Mesenchymal stem cell (in vitro differentiated cells and primary cell): ENCODE results near the gene SYT8.

ENCODE experiments used
- DNase-seq: peaks from one replicate; pipeline ENCODE4 v3.0.0-alpha.2; 2013
- H2AFZ ChIP-seq: one replicate; pipeline ENCODE4 v1.6.1; 2013; ENCODE audit warnings: low read depth, mild to moderate bottlenecking, control low read depth, inconsistent platforms, low read length, moderate library complexity
- H2AK5ac ChIP-seq: 2 replicates; pipeline ENCODE4 v1.6.1; 2013; ENCODE audit warnings: low read length, moderate library complexity, mild to moderate bottlenecking, inconsistent platforms; ENCODE audit not compliant: severe bottlenecking
- H2BK120ac ChIP-seq: one replicate; pipeline ENCODE4 v1.6.1; 2013; ENCODE audit warnings: low read depth, mild to moderate bottlenecking, inconsistent platforms, low read length, moderate library complexity
- H2BK12ac ChIP-seq, 2 experiments: one replicate each; pipeline ENCODE4 v1.6.1; 2013; ENCODE audit warnings: inconsistent platforms in 2 of 2, low read length in 2 of 2, mild to moderate bottlenecking in 2 of 2, moderate library complexity in 2 of 2, control low read depth in 1 of 2
- H2BK15ac ChIP-seq: one replicate; pipeline ENCODE4 v1.6.1; 2013; ENCODE audit warnings: mild to moderate bottlenecking, low read depth, inconsistent platforms; ENCODE audit not compliant: poor library complexity, severe bottlenecking
- H2BK5ac ChIP-seq: 2 replicates; pipeline ENCODE4 v1.6.1; 2013; ENCODE audit warnings: low read depth, mild to moderate bottlenecking, low read length, control low read depth, inconsistent platforms; ENCODE audit not compliant: poor library complexity, severe bottlenecking
- H3K14ac ChIP-seq, 2 experiments: one replicate each; pipeline ENCODE4 v1.6.1; 2013; ENCODE audit warnings: inconsistent platforms in 2 of 2, low read length in 2 of 2, control low read depth in 1 of 2, mild to moderate bottlenecking in 1 of 2, moderate library complexity in 1 of 2
- H3K18ac ChIP-seq, 2 experiments: one replicate each; pipeline ENCODE4 v1.6.1; 2013; ENCODE audit warnings: inconsistent platforms in 2 of 2, low read length in 2 of 2, control low read depth in 1 of 2, low read depth in 1 of 2, mild to moderate bottlenecking in 1 of 2
- H3K23ac ChIP-seq, 2 experiments: one replicate each; pipeline ENCODE4 v1.6.1; 2013; ENCODE audit warnings: inconsistent platforms in 2 of 2, low read length in 2 of 2, mild to moderate bottlenecking in 2 of 2, moderate library complexity in 2 of 2, control low read depth in 1 of 2
- H3K27ac ChIP-seq: 2 replicates; pipeline ENCODE4 v1.5.1; 2013; ENCODE audit warnings: mild to moderate bottlenecking, moderate library complexity, low read length, control low read depth, inconsistent platforms; ENCODE audit not compliant: poor library complexity, severe bottlenecking
- H3K27me3 ChIP-seq, 2 experiments: 2 replicates each; pipeline versions ENCODE4 v1.6.1 to v1.7.0; 2013; ENCODE audit warnings: low read length in 2 of 2, mild to moderate bottlenecking in 2 of 2, moderate library complexity in 2 of 2, control low read depth in 1 of 2, inconsistent platforms in 1 of 2; ENCODE audit not compliant: control insufficient read depth in 1 of 2, insufficient read depth in 1 of 2
- H3K36me3 ChIP-seq, 2 experiments: 2 replicates each; pipeline versions ENCODE4 v1.6.1 to v1.7.0; 2013; ENCODE audit warnings: low read length in 2 of 2, control low read depth in 1 of 2, inconsistent platforms in 1 of 2, low read depth in 1 of 2, mild to moderate bottlenecking in 1 of 2; ENCODE audit not compliant: insufficient read depth in 2 of 2, control insufficient read depth in 1 of 2
- H3K4ac ChIP-seq, 2 experiments: one replicate each; pipeline ENCODE4 v1.6.1; 2013; ENCODE audit warnings: inconsistent platforms in 2 of 2, low read length in 2 of 2, mild to moderate bottlenecking in 2 of 2, moderate library complexity in 2 of 2, control low read depth in 1 of 2, low read depth in 1 of 2
- H3K4me1 ChIP-seq: 2 replicates; pipeline ENCODE4 v1.6.1; 2013; ENCODE audit warnings: low read depth, low read length, control low read depth; ENCODE audit not compliant: control insufficient read depth, insufficient read depth
- H3K4me2 ChIP-seq: 2 replicates; pipeline ENCODE4 v1.6.1; 2013; ENCODE audit warnings: low read length, mild to moderate bottlenecking, inconsistent platforms; ENCODE audit not compliant: poor library complexity, severe bottlenecking
- H3K4me3 ChIP-seq, 2 experiments: 2 replicates each; pipeline versions ENCODE4 v1.5.1 to v1.7.0; 2013; ENCODE audit warnings: low read length in 2 of 2, mild to moderate bottlenecking in 2 of 2, control low read depth in 1 of 2, low read depth in 1 of 2; ENCODE audit not compliant: insufficient read depth in 1 of 2
- H3K79me1 ChIP-seq: replicated peaks from 2 replicates; pipeline ENCODE4 v1.6.1; 2013; ENCODE audit warnings: mild to moderate bottlenecking, control low read depth, low read length, inconsistent platforms; ENCODE audit not compliant: poor library complexity, severe bottlenecking
- H3K9ac ChIP-seq: 2 replicates; pipeline ENCODE4 v1.7.0; 2013; ENCODE audit warnings: mild to moderate bottlenecking, low read length, moderate library complexity
- H3K9me3 ChIP-seq: 2 replicates; pipeline ENCODE4 v1.7.0; 2013; ENCODE audit warnings: mild to moderate bottlenecking, low read length; ENCODE audit not compliant: control insufficient read depth
- H4K8ac ChIP-seq: one replicate; pipeline ENCODE4 v1.6.1; 2013; ENCODE audit warnings: inconsistent platforms, mild to moderate bottlenecking, low read length, moderate library complexity
- H4K91ac ChIP-seq: one replicate; pipeline ENCODE4 v1.6.1; 2013; ENCODE audit warnings: mild to moderate bottlenecking, low read length, inconsistent platforms
- WGBS: methylation state at CpG from one replicate; pipeline ENCODE4 v1.1.7; 2013; ENCODE audit warnings: mixed read lengths; 5-methylcytosine and 5-hydroxymethylcytosine counted together

The SYT8 gene

GRCh38 chr11:1876361-1877063 is 41.7 kb downstream of the SYT8 start:
- 8% methylated on average over 20 of the region's 26 CpGs for WGBS
- Histone ChIP-seq H2BK120ac (peak overlapping the region; percentile 75), H3K36me3 (no peaks in the 10 kb centered on the region), H3K27ac (peak overlapping the region; percentile 53), H3K4me3 (peak overlapping the region in 1 of 2 experiments; percentile 58), H3K4me2 (peak overlapping the region; percentile 31), H4K8ac (peak overlapping the region; percentile 92), H3K4ac (peak overlapping the region; percentile 42 to 89), H2BK5ac (peak overlapping the region; percentile 20), H2AFZ (peak overlapping the region; percentile 5), H3K18ac (peak overlapping the region in 1 of 2 experiments; percentile 95), H4K91ac (peak overlapping the region; percentile 94), H2BK15ac (no peak overlapping the region), H2AK5ac (no peak overlapping the region), H3K27me3 (no peaks in the 10 kb centered on the region), H2BK12ac (peak overlapping the region in 1 of 2 experiments; percentile 99), H3K79me1 (peaks cover 2% of the 10 kb centered on the region), H3K14ac (peak overlapping the region in 1 of 2 experiments; percentile 79), H3K23ac (peak overlapping the region in 1 of 2 experiments; percentile 74), H3K9ac (peak overlapping the region; percentile 77), H3K9me3 (no peaks in the 10 kb centered on the region), H3K4me1 (peaks cover 77% of the 10 kb centered on the region)
- DNase-seq = peak; percentile 63

GRCh38 chr11:1877211-1878136 is 42.7 kb downstream of the SYT8 start:
- peaks cover 2% of the 10 kb centered on the region for H3K79me1 ChIP-seq
- H2BK12ac ChIP-seq = peak overlapping the region; percentile 92 to 94
- H3K9me3 ChIP-seq = no peaks in the 10 kb centered on the region
- H2BK15ac ChIP-seq = no peak overlapping the region
- peak overlapping the region; percentile 96 for H4K91ac ChIP-seq
- H2BK120ac ChIP-seq = peak overlapping the region; percentile 89
- H4K8ac ChIP-seq = peak overlapping the region; percentile 70
- no peak overlapping the region for H3K4me3 ChIP-seq
- H3K27me3 ChIP-seq = no peaks in the 10 kb centered on the region
- no peak overlapping the region for H3K4me2 ChIP-seq
- peak overlapping the region; percentile 14 for H2AK5ac ChIP-seq
- no peak overlapping the region for H2AFZ ChIP-seq
- H3K9ac ChIP-seq = peak overlapping the region; percentile 61
- H2BK5ac ChIP-seq = no peak overlapping the region
- no peaks in the 10 kb centered on the region for H3K36me3 ChIP-seq
- peak overlapping the region; percentile 62 to 98 for H3K4ac ChIP-seq
- 67% methylated on average over 29 of the region's 33 CpGs for WGBS
- peak overlapping the region; percentile 79 to 87 for H3K18ac ChIP-seq
- H3K14ac ChIP-seq = peak overlapping the region in 1 of 2 experiments; percentile 30
- no peak overlapping the region for H3K23ac ChIP-seq
- DNase-seq = peak; percentile 44
- peak overlapping the region; percentile 30 for H3K27ac ChIP-seq
- peaks cover 70% of the 10 kb centered on the region for H3K4me1 ChIP-seq

DNA sequence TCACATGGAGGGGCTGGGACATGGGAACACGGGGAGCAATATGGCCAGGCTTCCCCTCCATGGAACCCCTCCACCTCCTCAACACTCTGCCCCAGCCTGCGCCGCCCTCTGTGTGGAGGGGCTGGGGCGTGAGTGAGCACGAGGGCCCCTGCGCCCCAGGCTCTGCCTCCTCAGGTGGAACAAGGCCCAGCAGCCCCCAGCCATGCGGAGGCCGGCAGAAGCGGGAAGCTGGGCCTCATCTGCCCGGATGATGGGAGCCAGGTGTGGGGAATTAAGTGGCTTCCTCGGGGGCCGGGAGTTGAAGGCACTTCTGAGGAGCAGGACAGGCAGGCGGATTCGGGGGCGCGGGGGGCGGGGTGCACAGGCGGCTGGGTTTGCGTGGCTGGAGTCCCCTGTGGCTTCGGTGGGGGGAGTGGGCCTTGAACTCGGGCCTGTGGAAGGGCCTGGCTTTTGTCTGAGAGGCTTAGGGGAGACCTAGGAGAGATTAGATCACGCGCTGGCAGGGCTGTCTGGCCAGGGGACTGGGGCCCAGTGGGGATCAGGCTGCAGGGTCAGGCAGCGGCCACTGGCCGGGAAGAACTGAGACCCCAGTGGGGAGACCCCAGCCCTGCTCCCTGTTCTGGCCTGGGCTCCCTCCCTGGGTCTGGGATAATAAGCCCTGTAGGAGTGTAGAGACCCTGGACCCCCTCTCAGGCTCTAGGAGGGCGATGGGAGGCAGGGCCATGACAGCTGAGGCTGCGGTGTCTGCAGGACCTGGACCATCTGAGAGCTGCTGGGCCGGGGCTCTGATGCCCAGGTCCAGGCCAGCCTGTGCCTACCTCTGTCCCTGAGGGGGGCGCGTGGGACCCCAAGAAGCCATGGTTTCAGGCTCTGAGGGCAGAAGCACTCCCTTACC is 43.6 kb downstream of the SYT8 start:
- Histone ChIP-seq H3K9me3 (no peaks in the 10 kb centered on the region), H3K79me1 (peaks cover 2% of the 10 kb centered on the region), H3K4me1 (peaks cover 67% of the 10 kb centered on the region), H3K27ac (no peak overlapping the region), H2BK5ac (no peak overlapping the region), H3K14ac (peak overlapping the region in 1 of 2 experiments; percentile 46), H3K9ac (peak overlapping the region; percentile 61), H3K4me2 (no peak overlapping the region), H4K8ac (peak overlapping the region; percentile 70), H3K4ac (peak overlapping the region; percentile 19 to 98), H2BK15ac (peak overlapping the region; percentile 82), H3K18ac (peak overlapping the region; percentile 64 to 79), H3K27me3 (no peaks in the 10 kb centered on the region), H2BK12ac (peak overlapping the region; percentile 86 to 94), H2BK120ac (peak overlapping the region; percentile 89), H3K23ac (no peak overlapping the region), H2AFZ (no peak overlapping the region), H3K4me3 (no peak overlapping the region), H2AK5ac (peak overlapping the region; percentile 24), H3K36me3 (peaks cover 0 to 6% of the 10 kb centered on the region in 2 experiments), H4K91ac (peak overlapping the region; percentile 96)
- WGBS = 88% methylated on average over 28 of the region's 30 CpGs
- DNase-seq = no peak
